SKM-1 (cell line): ENCODE results near the gene TMEM41B.

Experiments
- DNase-seq: peaks from one replicate; lab custom pipeline; 2025; ENCODE audit not compliant: unreplicated experiment; lab: John Stamatoyannopoulos, UW

The TMEM41B gene

GRCh38 chr11:9310485-9311090 is 3.8 kb downstream of the TMEM41B start:
- DNase-seq = no peak

DNA sequence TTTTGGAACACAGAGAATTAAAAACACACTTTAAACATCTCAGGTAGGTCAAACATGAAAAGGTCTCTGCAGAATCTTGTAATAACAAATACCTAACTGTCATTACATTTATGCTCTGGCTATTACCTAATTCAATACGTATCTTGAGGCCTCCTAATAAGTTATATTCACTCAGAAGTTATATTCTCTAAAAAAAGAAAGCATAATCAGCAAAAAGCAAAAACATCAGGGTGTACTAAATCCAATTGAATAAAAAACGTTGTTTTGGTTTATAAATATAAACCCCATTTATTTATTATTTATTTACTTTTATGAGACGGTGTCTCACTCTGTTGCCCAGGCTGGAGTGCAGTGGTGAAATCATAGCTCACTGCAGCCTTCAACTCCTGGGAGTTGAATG is 10.2 kb downstream of the TMEM41B start:
- DNase-seq = no peak

DNA sequence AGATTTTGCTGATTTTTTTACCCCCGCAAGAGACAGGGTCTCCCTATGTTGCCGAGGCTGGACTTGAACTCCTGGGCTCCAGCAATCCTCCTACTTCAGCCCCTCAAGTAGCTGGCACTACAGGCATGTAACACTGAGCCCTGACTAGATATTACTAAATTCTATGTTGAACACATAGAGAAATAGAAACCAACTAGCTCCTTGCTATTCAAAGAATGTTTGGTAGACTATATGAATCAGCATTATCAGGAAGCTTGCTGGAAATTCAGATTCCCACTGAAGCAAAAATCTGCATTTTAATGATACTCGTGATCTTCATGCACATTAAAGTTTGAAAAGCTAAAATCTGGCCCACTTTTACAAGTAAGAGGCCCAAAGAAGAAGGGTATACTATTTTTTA is 11.9 kb downstream of the TMEM41B start:
- DNase-seq = no peak

GRCh38 chr11:9301720-9302119 is 12.7 kb downstream of the TMEM41B start:
- DNase-seq = no peak

- DNase-seq = no peak
These were observed 20.7 kb downstream of the TMEM41B start for GRCh38 chr11:9293646-9294045.

DNA sequence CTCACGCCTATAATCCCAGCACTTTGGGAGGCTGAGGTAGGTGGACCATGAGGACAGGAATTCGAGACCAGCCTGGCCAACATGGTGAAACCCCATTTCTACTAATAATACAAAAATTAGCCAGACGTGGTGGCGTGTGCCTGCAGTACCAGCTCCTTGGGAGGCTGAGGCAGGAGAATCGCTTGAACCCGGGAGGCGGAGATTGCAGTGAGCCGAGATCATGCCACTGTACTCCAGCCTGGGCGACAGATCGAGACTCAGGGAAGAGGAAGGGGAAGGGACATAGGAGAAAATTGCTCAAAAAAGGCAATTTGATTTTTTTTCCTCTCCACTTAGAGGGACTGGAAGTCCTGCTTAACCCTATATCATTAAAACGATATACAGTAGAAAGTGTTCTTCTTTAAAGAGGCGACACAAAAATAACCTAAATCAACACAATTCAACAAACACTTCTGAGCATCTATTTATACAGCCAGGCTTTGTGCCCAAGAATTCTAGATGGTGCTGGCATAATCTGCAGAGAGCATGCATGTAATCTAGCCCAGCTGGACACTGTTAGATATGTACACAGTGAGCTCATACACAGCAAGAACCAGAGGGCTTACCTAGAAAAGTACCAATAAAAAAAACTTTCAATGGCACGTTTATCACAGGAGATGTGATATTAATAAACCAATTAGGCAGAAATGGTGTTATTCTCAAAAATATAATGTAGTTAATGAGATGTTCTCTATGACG is 28.4 kb downstream of the TMEM41B start:
- no peak for DNase-seq

DNA sequence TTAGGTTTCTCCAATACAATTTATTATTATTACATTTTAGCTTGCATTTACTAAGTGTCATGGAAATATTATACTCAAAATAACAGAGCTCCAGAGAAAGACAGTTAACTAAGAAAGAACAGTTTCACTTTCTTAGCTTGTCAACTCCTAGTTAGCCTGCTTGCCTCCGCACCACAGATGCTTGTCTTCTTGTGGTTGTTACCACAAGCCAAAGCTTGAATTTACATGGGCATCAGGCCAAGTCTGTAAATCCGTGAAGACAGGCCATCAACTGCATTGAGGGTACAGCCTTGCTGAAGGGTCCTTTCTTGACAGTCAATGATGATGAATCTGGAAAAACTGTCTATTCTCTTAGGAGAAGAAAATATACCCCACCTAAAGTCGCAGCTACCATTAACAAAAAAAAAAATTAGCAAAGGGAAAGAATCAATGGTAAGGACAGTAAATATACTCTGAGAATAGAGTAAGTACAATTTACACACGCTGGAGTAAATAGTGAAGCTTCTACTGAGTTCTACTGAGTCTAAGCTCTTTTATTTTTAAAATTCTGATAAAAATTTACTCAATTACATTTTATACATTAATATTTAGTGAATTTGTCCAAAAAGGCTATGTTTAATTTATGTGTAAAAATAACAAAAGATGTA is 33.6 kb downstream of the TMEM41B start:
- DNase-seq = no peak

DNA sequence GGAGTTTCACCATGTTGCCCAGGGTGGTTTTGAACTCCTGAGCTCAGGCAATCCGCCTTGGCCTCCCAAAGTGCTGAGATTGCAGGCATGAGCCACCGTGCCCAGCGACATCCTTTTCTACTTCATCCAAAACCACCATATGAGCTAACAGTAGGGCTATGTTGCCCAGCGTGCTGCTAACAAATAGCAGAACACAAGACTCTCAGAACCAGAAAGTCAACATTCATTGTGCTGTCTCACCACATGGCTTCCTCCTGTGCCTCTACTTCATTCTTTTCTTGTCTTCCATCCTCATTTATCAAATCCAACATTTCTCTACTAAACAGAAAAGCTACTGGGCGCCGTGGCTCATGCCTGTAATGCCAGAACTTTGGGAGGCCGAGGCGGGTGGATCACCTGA is 37.2 kb downstream of the TMEM41B start:
- DNase-seq = no peak

DNA sequence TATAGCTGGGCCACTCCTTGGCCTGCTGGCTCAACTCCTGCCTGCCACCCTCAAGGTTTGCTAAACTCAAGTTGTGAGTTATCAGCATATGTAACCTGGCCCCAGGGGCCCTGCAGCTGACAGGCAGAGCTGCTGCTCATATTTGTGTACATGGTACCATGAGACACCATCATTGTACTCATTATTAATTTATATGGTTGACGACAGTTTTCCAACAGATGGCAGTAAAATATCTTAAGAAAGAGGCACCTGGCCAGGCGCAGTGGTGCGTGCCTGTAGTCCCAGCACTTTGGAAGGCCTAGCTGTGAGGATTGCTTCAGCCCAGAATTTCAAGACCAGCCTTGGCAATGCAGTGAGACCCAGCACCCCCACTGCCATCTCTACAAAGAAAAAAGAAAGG is 37.8 kb downstream of the TMEM41B start:
- no peak for DNase-seq

- DNase-seq = no peak
These were observed 39.7 kb downstream of the TMEM41B start for GRCh38 chr11:9274499-9275258.

DNA sequence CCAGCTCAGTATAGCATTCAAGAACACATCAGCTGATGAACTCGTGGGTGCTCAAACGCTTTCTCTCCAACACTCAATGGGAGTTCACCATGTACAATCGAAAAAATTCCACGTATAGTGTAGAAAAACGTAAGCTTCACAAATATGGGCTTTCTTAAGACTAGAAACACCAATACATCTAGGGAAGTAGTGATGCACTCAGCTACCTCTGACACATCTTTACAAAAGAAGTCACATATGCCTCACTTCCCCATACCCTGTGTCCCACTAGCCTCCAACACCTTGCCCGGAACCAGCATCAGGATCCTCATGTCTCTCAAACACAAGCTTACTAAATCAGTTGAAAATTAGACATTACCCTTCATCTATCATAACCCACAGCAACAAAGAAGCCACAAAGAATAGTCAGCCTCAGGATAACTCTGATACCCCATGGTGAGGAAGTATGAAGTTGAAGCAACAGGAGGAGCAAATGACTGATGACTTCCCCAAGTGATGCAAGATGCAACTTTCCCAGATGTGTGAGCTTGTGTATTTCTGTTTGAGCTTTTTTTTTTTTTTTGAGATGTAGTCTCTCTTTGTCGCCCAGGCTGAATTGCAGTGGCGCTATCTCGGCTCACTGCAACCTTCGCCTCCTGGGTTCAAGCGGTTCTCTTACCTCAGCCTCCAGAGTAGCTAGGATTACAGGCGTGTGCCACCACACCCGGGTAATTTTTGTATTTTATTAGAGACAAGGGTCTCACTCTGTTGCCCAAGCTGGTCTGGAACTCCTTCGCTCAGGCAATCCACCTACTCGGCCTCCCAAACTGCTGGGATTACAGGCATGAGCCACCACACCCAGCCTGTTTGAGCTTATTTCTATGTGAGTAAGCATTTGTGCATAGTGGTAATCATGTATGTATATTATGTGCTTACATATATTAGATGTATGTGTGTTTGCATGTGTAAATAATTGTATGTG is 40.7 kb downstream of the TMEM41B start:
- peak; percentile 75 for DNase-seq

- no peak for DNase-seq
These were observed 44.8 kb downstream of the TMEM41B start for GRCh38 chr11:9269492-9270013.

- no peak for DNase-seq
These were observed 46.7 kb downstream of the TMEM41B start for GRCh38 chr11:9267680-9268079.

- DNase-seq = no peak
These were observed 47.5 kb downstream of the TMEM41B start for GRCh38 chr11:9266926-9267325.

- no peak for DNase-seq
These were observed 48.2 kb downstream of the TMEM41B start for GRCh38 chr11:9266132-9266736.

GRCh38 chr11:9265211-9266131 is 48.9 kb downstream of the TMEM41B start, which contains the start of gene DENND5A:
Gene DENND5A (minus strand): TSS chr11:9265350. CDS start chr11:9265069, 281 bp downstream.
- peak; percentile 41 for DNase-seq

GRCh38 chr11:9264316-9265210 is 49.8 kb downstream of the TMEM41B start:
- peak; percentile 85 for DNase-seq
